Fibroblast of pulmonary artery (primary cell): ENCODE measurements around the gene DENND2D.

Experiments used
- DNase-seq: peaks from one replicate; pipeline ENCODE4 v3.0.0-alpha.2; 2010; ENCODE audit warnings: low read depth
- H3K4me3 ChIP-seq: replicated peaks from 2 replicates; pipeline ENCODE4 v1.5.1; 2011; ENCODE audit warnings: low read depth, mild to moderate bottlenecking, control low read depth, low read length, moderate library complexity
- CTCF ChIP-seq: IDR thresholded peaks from 2 replicates; pipeline ENCODE4 v1.5.1; 2011; ENCODE audit warnings: mild to moderate bottlenecking, control low read depth, low read length, inconsistent platforms; ENCODE audit errors: missing control alignments

The DENND2D gene

DNA sequence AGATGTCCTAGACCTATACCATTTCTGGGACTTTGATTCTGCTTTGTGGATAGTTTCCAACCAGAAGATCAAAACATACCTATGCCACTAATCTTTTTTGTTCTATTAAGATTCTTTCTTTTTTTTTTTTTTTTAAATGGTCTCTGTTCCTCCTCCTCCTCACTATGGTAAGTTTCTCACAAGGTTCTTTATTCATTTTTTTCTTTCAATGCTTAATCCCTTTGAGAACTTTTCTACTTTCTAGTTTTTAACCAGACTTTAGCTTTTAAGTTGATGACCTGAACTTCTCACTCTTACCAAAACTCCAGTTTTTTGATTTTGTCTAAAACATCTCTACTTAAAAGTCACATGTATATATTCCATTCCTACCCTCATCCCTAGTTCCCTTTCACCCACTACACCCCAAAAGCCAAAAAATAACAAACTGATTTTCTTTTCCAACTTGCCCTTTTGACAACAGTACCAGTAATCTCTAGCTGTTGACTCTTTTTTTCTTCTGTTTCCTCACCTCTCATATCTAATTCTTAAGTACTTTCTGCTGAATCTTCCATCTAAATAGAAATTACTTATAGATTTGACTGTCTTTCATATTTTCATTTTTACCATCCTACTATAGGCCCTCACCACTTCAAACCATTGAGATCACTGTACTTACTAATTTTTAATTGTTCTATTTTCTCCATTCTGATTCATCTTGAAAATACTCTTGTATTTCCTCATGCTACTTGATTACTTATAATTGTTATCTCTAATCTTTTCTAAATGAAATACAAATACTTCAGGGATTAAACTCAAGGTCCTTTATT lies 54.3 kb downstream of the DENND2D start:
- H3K4me3 ChIP-seq: no peak overlapping the region
- DNase-seq: no peak
- TF ChIP-seq CTCF: no peak

DNA sequence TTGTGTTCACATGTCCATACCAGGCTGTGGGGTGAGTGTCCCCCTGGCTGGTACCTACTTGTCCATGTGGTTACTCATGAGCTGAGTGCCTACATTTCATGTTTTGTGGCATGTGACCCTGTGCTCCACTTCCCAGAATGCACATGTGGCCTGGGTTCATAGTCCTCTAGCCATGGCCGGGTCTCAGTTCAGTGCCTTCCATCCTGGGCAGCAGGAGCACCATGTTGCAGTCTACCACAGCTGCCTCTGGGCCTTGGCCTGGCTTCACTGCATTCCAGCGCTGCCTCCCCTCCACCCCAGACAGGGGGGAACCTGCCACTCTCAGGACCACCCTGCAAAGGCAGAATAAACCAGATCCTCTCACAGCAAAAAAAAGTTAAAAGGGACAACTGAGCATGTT lies 54.9 kb downstream of the DENND2D start:
- no peak for TF ChIP-seq CTCF
- DNase-seq: no peak
- H3K4me3 ChIP-seq: no peak overlapping the region

- TF ChIP-seq CTCF: no peak
- H3K4me3 ChIP-seq: no peak overlapping the region
- DNase-seq: no peak
Measured at GRCh38 chr1:111142356-111142975, 58.0 kb downstream of the DENND2D start.

- DNase-seq: no peak
- no peak for TF ChIP-seq CTCF
- peak overlapping the region; percentile 93 for H3K4me3 ChIP-seq
Measured at GRCh38 chr1:111141245-111142220, 58.9 kb downstream of the DENND2D start.

- H3K4me3 ChIP-seq: peak overlapping the region; percentile 93
- peak; percentile 50 for DNase-seq
- TF ChIP-seq CTCF: no peak
Measured at GRCh38 chr1:111140680-111140967, 59.8 kb downstream of the DENND2D start.

GRCh38 chr1:111139956-111140679 lies 60.3 kb downstream of the DENND2D start, which contains the start of the genes CEPT1 and DRAM2:
CEPT1 (plus strand) TSS chr1:111140223; CDS start chr1:111147715, 7,492 bp downstream.
DRAM2 (minus strand) TSS chr1:111140093; CDS start chr1:111131554, 8,539 bp downstream.
- DNase-seq: peak; percentile 97
- TF ChIP-seq CTCF: no peak
- H3K4me3 ChIP-seq: peak within 1 kb of the TSS; percentile 93
